Measurements from ENCODE around the gene CLASP1.
"Not testable (repeated sequence)": the region's sequence is repeated elsewhere in the genome, so short reads cannot be mapped to it uniquely, and the experiment has no call there.

Gene CLASP1

DNA sequence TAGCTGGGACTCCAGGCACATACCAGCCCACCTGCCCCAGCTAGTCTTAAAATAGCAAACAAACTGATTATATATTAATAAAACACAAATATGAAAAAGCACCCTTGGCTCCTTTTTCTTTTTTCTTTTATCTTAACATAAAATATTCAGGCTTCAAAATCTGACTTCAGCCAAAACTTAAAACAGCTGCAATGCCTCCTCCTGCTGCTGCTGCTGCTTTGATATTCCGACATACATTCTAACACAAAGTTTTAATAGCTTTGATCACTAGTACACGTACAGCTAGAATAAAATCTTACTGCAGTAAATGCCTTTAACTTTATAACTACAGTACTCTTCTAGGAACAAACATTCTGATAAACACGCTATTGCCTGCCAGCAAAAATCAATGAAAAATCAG is 190.0 kb downstream of the CLASP1 start:
- no peak for DNase-seq

DNA sequence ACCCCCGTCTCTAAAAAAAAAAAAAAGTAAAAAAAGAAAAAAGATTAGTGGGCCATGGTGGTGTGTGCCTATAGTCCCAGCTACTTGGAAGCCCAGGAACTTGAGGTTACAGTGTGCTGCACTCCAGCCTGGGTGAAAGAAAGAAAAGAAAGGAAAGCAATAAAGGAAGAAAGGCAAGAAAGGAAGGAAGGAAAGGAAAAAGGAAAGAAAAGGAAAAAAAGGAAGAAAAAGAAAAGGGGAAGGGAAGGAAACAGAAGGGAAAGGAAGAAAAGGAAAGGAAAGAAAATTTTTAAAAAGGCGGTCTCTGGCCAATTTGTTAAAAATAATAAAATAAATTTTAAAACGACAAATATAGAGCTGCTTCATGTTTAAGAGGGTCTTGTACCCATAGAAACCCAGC is 192.9 kb downstream of the CLASP1 start:
- no peak for DNase-seq

DNA sequence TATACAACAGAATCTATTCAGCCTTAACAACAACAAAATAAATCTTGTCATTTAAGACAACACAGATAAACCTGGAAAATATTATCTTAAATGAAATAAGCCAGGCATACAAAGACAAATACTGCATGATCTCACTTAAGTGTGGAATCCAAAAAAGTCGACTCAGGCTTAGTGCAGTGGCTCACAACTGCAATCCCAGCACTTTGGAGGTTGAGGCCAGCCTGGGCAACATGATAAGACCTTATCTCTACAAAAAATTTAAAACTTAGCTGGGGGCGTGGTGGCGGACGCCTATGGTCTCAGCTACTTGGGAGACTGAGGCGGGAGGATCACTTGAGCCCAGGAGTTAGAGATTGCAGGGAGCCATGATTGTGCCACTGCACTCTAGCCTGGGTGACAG is 193.8 kb downstream of the CLASP1 start:
- DNase-seq: no peak

DNA sequence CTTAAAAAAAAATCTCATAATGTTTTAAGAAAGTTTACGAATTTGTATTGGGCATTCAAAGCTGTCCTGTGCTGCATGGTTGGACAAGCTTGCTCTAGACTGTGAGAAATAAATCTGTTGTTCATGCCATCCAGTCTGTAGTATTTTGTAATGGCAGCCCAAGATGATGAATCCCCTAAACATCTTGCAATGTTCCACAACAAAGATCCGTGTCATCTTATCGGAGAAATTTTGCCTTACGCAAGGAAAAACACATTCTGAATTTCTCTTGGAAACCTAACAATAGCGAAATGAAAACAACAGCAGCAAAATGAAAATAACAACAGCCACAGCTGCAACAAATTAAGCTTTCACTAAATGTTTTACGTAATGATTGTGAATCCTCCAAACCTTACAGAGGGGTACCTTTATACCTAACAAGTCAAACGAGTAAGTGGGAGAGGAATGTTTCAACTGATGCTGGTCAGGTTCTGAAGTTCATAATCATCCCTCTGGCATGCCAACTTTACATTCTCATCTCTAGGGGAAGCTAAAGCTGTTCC is 194.6 kb downstream of the CLASP1 start:
- no peak for DNase-seq

DNA sequence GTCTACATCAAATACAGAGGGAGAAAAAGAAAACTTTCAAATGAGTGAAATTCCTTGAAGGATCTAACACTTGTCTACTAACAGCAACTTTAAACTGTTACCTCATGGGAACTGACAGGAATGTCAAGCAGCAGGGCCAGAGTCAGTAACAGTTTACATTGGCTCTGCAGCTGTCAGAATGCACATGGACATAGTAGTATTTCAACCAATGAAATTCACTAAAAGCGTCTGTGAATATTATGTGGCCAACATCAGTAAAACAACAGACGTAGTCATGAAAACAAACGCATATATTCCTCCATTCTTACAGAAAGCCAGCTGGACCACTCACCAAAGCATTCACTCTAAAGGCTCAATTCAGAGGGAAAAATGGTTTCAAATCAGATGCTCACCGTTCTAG is 197.9 kb downstream of the CLASP1 start:
- no peak for DNase-seq

DNA sequence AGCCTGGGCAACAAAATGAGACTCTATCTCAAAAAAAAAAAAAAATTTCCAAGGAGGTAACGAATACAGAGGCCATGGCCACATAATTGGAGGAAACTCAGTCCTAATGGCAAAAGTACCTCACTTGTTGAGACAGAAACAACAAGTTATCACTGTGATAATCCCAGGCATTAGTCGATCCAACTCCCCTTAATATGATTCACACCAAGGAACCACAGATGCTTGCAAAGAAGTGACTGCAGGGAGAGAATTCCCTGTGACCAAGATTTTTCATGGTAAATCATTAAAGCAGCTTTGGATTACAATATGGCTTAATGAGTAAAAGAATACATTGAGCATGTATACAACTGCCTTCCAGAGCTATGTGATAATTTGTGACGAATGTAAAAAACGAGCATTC is 199.0 kb downstream of the CLASP1 start:
- no peak for DNase-seq

DNA sequence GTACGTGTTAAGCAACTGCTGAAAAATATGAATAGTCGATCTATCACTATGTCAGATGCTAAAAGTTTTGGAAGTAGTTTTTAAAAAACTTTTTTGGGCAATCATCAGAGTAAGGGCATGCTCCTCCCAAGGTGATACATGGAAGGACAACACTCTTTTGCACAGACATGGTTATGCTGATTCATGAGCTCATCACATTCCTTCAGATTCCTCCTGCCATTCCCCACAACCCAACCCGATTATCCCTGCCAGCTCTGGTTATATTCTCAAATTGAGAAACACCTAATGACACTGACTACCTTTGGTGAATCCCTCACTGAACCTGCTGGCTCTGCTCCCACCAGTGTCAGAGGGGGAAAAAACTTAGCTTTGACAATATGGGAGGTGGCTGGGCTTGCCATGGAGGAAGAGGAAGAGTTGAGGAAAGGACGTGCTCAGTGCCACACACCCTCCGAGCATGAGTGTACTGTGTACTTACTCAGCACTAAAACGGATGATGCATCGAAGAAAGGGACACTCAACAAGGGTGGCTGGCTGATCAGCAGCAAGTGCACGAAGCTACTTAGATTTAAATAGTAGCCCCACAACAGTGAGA is 202.5 kb downstream of the CLASP1 start:
- DNase-seq: no peak

DNA sequence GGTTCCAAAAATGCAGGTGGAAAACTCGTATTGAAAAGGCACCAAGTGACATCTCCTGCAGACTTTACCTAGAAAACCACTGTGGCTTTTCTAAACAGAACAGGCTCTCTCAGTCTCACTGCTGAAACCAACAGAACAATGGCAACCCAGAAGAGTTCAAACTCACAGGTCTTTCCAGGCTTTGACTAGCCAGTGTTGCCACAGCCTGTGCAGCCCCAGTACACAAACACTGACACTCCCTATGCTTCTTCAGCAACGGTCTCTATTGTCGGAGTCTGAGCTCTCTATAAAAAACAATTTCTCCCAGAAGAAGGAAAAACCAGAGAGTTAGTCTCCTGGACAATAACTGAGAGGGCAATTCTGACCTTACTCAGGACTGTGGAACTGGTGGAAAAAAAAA is 206.4 kb downstream of the CLASP1 start:
- no peak for DNase-seq

DNA sequence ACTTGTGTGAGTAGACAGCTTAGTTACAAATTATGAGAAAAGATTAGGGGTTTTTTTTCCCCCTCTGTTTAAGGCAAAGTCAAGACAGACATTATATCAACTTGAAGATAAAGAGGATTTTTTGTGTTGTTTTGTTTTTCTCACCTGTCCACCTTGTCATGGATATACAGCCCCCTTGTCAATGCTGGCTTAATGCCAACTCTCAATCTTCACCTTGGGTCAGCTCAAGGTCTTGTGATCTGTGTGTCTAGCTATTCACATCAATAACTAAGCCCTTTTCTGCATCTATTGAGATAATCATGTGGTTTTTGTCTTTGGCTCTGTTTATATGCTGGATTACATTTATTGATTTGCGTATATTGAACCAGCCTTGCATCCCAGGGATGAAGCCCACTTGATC is 211.0 kb downstream of the CLASP1 start:
- DNase-seq: not testable (repeated sequence)

DNA sequence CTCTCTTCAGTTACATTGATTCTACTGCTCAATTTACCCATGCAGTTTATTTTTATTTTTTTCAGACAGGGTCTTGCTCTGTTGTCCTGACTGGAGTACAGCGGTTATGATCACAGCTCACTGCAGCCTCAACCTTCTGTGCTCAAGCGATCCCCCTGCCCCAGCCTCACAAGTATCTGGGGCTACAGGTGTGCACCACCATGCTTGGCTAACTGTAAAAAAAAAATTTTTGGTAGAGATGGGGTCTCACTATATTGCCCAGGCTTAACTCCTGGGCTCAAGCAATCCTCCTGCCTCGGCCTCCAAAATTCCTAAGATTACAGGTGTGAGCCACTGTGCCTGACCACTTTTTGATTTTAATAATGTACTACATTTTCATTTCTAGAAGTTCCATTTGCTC is 212.3 kb downstream of the CLASP1 start:
- no peak for DNase-seq

DNA sequence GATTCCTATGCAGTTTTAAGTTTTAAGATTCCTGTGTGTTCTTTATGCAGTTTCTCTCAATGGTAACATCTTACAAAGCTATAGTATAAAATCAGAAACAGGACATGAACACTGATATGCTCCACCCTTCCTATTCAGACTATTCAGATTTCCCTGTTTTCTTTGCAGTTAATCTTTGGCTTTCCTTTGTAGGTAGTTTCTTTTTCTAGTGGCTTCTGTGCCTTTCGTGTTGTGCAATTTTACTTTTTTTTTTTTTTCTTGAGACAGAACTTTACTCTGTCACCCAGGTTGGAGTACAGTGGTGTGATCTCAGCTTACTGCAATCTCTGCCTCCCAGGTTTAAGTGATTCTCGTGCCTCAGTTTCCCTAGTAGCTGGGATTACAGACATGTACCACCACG is 213.5 kb downstream of the CLASP1 start:
- DNase-seq: no peak

DNA sequence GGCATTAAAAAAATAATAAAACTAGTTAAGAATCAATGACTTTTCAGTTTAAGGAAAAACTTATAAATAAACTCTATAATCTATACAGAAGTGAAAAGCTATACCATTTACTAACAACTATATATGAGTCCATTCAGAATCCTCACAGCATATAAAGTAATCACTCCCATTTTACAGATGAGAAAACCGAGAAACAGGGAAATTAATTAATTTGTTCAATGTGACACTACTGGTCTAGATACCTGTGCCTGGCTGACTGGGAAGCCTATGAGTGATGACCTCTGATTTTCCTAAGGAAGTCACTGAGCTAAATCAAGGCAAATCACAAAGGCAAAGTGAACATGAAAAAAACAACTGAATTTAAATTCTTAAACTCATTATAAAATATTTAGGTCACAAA is 218.0 kb downstream of the CLASP1 start:
- DNase-seq: no peak

DNA sequence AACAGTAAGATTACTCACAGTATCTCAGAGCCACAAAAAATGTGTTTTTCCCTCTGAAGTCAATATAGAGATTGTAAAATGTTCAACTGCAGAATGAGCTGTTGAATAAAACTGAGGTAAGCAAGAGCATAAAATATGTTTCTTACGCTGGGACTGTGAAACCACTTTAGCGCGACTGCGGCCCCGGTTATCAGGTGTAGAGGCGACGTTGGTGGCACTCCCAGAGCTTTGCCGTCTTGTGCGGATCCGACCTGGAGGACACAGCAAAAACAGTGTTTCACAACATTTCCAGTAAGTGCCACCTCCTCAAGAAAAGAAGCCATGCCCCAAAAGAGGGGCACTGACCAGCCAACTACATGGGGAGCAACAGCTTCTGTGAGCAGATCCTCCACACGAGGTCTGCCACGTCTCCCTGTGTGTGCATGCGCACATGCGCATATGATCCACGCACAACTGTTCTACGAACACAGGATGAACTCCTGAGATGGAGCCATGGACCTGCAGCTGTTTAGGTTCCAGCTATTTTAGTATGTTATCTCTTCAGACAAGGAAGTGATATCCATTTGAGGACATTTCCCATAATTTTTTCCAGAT is 219.2 kb downstream of the CLASP1 start:
- DNase-seq: no peak

DNA sequence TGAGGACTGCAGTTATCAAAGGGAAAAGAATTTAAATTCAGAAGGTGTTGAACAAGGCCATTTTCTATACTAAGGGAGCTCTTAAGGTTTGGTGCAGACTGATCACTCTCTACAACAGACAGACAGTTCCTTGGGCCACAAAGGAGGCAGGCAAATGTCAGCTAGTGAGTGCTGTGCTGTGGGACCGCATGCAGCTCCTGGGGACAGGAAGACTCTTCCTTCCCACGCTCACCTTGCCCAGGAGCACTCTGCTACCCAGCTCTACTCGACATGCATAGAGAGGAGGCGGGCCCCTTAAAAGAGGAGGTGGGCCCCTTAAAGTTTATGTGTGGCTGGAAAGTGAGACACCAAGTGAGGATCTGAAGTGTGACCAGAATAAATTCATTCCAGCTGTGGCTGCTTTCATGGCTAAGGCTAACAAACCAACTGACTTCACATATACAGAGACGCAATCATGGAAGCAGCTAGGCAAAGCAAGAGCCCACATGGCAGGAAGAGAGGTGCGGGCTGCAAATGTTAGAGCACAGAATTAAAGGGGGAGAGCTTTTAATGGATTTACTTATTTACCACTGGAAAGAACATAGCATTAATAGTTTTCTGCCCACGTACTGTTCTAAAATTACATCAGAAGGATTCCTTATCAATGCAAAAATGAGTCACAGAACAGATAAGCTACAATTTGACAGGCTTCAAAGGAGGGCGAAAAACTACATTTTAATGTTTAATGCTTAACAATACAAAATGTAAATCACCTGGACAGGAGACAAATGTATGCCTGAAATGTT is 220.0 kb downstream of the CLASP1 start:
- no peak for DNase-seq

DNA sequence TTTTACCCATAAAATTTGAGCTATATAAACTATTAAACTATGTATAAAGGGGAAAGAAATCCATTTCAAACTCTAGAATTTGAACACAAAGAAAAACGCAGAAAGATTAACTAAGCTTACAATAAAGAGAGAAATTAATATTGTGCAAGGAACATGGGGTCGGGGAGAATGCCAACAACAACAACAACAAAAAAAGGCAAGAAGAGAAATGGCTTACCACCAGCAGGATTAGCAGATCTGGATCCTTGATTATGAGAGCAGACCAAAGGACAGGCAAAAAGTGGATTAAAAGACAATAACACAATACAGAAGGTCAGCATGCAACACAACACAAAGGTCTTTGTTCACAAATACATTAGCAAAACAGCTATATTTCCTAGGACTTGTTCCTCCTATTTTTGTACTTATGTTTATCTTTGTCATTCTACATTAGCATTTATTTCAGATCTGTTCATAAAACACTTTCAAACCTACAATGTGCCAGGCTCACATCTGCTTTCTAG is 222.0 kb downstream of the CLASP1 start:
- no peak for DNase-seq

DNA sequence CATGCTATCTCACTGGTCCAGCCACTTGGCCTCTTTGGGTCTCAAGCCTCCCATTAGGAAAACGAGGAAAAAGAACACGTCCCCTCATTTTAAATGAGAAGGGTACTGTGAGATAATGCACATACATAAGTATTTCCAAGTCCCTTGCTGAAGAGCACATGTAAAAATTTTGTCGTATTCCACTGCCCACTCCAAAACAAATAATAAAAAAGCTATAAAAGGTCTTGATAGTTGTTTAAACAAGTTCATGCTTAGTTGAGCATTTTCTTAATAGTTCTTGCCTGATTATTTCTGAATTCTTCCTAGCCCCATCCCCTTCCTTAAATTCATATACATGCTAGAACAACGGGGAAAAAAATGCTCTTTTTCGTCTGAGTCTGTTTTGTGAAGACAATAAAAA is 228.8 kb downstream of the CLASP1 start:
- DNase-seq: no peak

DNA sequence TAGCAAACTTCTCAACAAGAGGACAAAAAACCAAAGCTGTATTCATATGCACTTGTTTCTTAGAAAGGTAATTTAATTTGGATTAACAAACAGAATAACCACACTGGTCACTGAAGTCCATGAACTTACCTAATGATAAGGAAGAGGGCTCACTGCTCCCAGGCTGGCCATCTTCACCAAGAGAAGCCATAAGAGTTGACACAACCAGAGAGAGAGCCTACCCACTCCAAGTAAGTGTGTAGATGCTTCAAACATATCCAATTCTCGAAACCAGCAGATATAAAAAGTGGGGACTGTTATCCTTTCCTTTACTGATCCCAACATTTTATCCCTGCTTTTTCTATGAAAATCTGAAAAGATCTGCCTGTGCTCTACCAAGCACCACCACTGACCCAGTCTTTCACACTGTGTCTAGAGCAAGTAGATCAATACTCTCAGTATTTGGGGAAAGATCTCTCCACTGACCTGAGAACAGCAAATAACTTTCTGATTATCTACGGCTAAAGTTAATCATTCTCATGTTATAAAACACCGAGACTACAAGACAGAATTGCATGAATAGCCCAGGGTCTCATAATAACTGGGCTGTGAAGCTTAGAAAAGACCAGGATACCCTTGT is 230.1 kb downstream of the CLASP1 start:
- no peak for DNase-seq

DNA sequence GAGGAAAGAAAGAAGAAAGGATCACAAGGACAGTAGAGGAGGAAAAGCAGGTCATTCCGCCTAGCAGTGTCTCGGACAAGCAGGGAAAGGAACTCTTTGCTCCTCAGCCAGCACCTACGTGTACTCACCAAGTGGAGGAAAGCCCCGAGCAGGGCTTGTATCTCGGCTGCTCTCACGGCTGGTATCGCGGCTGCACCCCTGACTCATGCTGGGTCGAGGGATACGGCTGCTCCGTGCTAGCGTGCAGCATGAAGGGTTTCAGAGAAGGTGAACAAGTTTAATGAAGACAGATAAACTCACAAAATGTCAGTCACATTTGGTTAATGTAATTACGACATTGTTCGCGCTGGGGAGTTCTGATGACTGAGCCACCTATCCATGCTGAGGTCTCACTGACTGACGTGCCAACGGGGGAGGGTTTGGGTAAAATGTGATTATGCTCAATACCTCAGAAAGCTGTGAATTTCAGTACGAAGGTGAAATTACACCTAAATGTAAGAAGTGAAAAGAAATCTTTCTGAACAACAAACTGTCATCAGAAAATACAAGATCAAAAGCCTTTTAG is 230.7 kb downstream of the CLASP1 start:
- no peak for DNase-seq

DNA sequence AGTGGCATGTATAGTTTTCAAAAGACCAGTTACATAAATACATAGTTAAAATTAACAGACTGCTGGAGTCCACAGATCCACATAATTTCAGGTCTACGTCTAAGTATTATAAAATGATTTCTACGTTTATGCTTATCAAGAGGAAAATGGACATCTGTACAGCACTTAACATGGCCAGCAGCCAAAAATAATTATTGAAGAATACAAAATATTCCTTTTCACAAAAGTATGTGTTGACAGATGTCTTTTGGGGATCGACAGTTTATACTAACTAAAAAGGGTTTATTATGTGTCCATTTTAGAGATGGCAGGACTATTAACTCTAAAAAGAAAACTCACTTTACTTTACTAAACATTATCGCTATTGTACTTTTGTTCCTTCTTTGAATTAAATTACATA is 231.4 kb downstream of the CLASP1 start:
- no peak for DNase-seq

DNA sequence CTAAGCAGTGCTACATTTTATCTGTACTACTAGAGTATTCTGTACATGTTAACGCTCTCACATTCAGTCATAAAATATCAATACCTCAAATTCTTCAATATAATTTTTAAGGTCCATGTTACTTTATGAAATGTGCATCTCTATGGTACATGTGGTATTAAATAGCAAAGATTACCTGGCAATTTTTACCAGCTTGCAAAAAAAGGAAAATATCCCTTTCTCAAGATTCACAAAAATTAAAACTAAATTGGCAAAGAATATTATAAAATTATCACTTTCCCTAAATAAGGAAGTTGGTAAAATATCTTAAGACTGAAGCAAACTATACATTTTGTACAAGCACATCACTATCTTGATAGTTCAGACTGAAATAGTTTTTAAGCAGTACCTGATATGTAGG is 233.5 kb downstream of the CLASP1 start:
- no peak for DNase-seq

DNA sequence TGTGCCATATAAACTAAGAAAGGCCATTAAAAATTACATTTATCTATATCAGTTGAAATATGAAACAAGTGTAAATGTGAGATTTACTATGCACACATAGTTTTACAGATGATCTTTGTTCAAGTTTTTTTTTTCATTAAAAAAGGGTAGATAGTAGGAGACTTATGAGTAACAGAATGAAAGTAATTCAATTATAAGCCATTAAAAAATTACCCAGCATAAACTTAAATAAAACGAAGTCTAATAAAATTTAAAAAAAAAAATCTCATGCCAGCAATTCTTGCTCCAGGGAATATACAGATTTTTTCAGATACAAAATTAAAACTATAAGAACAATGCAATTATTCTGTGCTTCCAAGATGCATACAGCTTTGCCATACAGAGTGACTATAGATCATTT is 236.9 kb downstream of the CLASP1 start:
- DNase-seq: no peak

DNA sequence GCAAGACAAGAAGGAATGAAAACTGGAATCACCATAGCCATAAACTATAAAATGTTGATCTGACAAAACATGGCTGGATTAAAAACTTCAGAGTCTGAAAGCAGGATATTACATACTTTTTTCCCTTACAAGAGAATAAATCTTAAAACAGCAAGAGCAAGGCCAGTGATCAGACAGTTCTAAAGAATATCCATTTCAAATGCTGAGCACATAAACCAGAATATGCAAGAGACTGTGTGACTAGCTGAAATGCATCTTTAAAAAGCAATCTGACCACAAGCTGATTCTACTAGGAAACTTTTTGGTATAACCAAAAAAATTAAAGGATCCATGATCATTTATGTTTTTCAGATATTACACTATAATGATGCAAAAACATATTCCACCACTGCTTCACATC is 239.3 kb downstream of the CLASP1 start:
- DNase-seq: no peak

DNA sequence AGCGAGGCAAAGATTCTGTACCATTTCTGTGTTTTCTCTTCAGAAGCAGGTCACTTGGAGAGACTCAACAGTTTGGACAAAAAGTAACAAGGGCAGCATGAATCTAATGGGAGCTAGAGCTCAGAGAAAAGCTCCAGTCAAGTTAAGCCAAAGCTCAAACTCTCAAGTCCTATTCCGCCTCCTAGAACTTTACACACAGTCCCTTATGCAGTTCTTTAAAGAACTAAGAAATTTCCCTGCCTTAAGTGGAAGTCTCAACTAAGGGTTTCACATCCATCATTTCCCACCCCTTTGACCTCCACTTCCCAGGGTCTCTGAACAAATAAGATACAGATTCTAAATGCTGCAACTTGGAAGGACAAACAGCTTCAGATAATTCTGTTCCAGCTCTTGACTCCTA is 239.9 kb downstream of the CLASP1 start:
- no peak for DNase-seq

All from NCI-H748 treated with DMSO at 0.1 percent for 48 hours (cell line).